GM18868 (cell line): Measurements from ENCODE around the gene DGKE.
A peak's percentile ranks its signal among the peaks of the same experiment; 100 is the strongest.

Experiments
- ATAC-seq: cut with Tn5 transposase; IDR thresholded peaks from one replicate; pipeline ENCODE4 v1.9.1; 2021; ENCODE audit warnings: mild to moderate bottlenecking, moderate library complexity; ENCODE audit not compliant: unreplicated experiment

Gene DGKE

GRCh38 chr17:56812901-56813388 lies 21.0 kb upstream of the DGKE start:
- no peak for ATAC-seq

DNA sequence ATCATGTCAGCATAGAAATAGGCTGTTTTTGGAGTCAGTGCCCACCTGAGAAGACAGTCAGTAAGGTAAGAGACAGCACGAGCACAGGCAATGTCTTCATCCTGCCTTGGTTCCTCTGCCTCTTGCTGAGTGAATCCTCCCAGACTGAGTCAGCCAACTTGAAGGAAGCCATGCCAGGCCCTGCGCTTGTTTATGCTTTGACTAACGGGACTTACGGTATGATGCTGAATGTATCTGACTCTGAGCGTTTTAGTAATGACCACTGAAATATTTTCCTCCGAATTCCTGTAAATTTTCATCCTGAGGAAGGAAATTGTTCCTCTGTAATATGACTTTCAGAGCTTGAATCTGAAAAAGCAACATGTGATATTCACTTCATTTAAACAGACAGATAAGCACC lies 18.2 kb upstream of the DGKE start:
- ATAC-seq, result no peak

DNA sequence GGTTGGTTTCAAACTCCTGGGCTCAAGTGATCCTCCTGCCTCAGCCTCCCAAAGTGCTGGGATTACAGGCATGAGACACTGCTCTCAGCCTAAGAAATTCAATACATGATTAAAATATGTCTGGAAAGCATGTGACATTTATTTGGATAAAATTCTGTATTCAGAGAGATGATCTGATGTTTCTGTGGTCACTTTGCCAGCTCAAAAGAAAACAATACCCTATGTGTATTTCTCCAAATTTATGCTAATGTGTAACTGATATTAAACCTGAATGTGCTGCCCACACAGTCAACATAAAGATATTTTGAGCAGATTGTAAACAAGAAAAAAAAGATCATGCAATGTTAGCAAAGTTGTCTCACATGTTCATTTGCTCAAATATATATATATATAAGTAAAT lies 16.9 kb upstream of the DGKE start:
- no peak for ATAC-seq

DNA sequence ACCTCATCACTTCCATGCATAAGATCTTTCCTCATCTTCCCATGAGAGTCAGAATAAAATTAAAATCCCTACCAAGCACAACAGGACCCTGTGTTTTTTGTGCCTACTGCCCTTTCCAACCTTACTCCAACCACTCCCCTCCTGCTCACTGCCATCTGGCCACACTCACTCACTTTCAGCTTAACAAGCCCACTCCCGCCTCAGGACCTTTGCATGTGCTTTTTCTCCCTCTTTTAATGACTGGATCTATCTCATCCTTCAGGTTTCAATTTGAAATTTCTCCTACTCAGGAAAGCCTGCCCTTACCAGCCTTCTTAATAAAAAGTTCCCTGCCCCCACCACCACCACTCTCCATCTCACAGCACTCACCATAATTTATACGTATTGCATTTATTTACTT lies 14.9 kb upstream of the DGKE start:
- no peak for ATAC-seq

DNA sequence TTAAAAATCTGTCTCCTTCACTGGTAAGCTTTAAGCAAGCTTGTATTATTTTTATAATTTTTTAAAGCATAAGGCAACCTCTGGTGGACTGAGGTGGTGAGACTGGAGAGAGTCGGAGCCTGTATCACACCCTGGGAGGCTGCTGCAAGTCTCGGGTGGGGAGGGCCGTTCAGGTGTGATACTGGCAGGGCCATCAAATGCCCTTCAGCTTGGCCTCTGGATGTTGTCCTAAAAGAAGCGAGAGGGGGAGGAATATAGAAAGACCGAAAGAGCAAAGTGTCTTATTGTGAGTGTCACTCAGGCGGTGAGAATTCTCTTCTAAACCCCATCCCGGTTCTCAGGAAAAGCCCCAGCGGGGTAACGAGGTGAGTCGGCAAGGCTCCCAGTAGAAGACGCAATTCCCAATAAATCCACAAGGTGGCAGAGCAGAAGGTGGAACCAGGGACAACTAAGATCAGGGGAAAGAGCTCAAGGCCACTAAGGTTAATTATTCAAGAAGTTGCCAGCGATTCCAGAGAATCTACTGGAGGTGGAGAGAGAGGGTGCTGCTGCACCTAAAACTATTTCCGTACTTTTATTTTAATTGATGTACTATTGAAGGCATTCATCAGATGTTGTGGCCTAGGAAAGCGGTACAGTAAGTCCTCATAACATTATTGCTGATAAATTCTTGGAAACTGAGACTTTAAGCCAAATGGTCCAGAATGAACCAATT lies 14.4 kb upstream of the DGKE start:
- ATAC-seq, result peak; percentile 72

DNA sequence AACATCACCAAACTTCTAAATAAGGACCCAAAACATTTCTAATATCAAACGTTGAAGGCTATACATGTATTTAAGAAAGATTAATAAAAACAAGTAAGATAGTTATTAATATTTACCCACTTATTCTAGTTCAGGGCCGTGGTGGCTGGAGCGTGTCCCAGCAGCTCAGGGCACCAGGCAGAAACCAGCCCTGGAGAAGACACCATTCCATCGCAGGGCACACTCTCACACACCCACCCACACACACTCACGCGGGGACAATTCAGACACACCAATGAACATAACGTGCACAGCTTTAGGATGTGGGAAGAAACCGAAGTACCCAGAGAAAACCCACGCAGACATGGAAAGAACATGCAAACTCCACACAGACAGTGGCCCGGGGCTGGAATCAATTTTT lies 13.7 kb upstream of the DGKE start:
- ATAC-seq, result no peak

GRCh38 chr17:56821847-56822534 lies 12.0 kb upstream of the DGKE start:
- ATAC-seq, result no peak

DNA sequence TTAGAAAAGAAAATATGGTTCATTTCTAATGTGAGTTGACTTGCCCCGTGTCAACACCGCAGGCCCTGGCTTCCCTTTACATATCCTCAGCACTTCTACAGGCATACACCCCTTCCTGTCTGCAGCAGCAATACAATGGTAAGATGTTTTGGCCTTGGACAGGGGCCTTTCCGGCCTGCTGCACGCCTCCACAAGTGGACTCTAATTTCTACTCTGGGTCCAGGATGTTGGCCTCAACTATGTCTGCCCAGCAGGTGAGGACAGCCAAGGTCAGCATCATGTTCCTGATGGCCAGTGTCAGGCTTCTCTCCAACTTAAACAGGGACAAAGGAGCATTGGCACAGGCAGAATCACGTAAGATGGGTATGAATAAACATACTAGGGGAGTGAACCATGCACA lies 11.2 kb upstream of the DGKE start:
- ATAC-seq, result no peak

GRCh38 chr17:56823848-56824247 lies 10.1 kb upstream of the DGKE start:
- ATAC-seq, result no peak

GRCh38 chr17:56824503-56824902 lies 9.4 kb upstream of the DGKE start:
- no peak for ATAC-seq

- ATAC-seq, result no peak
Measured at GRCh38 chr17:56826611-56827414, 7.1 kb upstream of the DGKE start.

DNA sequence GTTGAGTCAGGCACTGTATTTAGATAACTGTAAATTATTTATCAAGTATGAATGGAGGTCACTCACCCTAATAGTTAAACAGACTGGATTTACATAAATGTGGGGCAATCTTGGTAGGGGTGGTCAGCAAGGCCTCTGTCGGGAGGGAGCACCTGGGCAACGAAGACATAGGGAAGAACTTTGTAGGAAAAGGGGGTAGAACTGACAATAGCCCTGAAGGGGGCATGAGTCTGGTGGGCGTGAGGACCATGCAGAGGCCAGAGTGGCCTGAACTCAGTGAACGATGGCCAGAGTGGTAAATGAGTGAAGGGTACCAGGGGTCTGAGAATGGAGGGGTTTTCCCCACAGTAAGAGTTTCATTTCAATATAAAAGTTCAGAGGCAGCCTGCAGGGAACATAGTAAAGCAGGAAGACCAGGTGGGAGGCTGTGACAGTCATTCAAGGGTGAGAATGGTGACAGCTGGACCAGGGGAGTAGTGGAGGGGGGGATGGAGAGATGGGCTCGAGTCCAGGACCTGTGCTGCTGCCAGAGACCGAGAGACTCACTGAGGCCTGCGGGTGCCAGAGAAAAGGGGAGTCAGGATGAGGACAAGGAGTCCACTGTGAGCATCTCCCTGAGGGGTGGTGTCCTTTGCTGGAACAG lies 3.1 kb upstream of the DGKE start:
- ATAC-seq, result no peak

DNA sequence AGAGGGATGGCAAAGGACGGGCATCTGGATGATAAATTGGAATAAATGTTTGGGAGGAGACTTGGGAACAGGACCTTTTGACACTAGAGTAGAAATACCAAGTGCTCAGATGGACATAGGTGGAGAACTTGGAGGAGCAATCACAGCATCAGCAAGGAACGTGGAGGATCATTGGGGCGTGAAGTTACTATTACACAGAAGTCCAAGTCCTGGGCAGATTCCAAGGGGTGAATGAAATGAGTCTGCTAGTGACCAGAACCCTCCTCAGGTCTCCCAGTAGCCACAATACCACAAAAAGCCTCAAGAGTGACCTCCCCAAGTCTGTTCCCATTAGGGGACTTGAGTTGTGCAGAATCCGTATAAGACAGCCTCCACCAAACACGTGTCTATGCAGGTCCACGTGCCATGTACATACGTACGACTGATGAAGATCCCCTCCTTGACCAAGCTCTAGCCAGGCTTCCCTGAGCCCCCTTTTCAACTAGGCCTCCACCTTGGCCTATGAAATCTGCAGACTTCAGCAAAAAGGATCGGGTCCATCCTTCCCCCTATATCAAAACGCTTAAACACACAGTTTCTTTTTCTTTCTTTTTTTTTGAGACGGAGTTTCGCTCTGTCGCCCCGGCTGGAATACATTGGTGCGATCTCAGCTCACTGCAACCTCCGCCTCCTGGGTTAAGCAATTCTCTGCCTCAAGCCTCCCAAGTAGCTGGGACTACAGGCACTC lies 2.4 kb upstream of the DGKE start:
- no peak for ATAC-seq

GRCh38 chr17:56832446-56832845 lies 1.5 kb upstream of the DGKE start:
- ATAC-seq, result no peak

DNA sequence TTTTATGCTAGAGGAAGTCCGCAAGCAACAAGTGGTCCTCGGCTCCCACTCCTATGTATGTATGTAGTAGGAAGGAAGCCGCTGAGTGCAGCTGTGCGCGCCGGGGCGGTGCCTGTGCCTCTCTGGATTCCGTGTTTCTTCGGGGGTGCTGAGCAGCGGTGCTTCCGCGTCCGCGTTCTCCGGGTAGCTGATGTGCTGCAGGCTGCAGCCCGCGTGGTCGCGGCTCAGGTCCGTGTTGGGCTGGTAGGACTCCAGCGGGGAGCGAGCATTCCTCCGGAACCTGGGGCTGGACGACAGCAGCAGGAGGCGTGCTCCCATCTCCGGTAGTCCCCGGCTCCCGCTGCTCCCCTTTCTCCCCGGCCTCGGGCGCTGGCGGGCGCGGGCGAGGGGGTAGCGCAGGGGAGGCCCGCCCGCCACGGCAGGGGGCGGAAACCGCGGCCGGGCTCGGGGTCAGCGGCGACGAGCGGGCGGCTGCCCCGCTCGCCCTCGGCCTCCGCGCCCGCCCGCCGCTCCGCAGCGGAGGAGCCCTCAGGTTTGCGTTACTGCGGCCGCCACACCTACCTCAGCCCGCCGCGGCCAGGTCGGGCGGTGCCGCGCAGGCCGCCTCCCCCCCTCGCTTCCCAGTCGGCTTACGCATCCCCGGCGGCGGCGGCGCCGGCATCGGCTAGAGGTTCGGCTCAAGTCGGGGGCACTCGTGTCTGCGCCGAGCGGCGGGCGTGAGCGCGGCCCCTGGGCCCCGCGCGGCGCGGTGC lies 718 bp upstream of the DGKE start:
- peak; percentile 50 for ATAC-seq

DNA sequence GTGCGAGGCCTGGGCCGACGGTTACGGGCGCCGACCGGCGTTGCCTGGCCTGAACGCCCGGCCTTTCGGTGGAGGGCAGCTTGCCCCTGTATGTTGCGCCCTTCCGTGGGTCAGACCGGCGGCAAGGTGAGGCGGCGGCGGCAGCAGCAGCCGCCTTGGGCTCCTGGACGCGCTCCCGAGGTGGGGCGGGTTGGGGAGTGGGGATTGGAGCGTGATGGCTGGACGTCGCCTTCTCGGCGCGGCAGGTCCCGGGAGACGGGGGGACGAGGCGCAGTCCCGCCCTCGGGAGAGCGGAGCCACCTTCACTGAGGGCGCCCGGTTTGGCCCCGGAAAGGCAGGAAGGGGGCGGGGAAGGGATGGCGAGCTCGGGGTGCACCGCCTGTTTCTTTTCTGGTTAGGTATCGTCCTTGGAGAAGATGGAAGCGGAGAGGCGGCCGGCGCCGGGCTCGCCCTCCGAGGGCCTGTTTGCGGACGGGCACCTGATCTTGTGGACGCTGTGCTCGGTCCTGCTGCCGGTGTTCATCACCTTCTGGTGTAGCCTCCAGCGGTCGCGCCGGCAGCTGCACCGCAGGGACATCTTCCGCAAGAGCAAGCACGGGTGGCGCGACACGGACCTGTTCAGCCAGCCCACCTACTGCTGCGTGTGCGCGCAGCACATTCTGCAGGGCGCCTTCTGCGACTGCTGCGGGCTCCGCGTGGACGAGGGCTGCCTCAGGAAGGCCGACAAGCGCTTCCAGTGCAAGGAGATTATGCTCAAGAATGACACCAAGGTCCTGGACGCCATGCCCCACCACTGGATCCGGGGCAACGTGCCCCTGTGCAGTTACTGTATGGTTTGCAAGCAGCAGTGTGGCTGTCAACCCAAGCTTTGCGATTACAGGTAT lies 671 bp downstream of the DGKE start:
- peak; percentile 23 for ATAC-seq

DNA sequence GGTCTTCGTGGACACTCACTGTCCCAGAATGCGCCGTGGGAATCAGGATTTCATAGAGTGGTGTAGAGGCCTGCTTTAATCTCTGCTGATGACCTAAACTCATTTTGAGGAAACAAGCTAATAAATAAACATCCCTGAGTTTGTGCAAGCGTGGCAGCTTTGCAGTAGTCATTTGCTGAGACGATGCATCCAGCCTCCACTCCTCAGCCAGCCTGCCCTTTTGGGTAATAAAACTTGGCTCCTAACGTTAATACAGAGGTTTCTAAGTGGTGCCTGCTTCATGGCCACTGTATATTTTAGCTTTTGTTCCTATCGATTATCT lies 1.3 kb downstream of the DGKE start:
- ATAC-seq, result no peak

DNA sequence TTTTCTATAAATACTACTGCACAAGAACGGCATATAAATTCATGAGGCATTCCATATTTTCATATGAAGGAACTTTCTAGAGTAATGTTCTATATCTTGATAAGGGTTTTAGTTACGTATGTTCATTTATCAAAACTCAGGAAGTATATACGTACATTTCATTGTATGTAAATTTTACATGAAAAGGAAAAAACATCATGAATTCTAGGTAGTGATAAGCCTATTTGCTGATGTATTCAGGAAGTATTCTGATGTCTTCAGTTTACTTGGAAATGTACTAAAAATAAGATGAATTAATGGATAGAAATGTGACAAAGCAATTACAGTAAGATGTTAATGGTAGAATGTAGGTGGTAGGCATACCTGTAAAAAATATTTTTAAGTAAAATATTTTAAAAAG lies 4.7 kb downstream of the DGKE start:
- ATAC-seq, result no peak

GRCh38 chr17:56842577-56842976 lies 8.6 kb downstream of the DGKE start:
- no peak for ATAC-seq
